GM18511 (cell line): ENCODE measurements around the gene GOLIM4.
"Not testable (repeated sequence)": the region's sequence is repeated elsewhere in the genome, so short reads cannot be mapped to it uniquely, and the experiment has no call there.

ENCODE experiments used
- ATAC-seq: cut with Tn5 transposase; IDR thresholded peaks from one replicate; pipeline ENCODE4 v1.9.1; 2021; ENCODE audit warnings: mild to moderate bottlenecking, moderate library complexity; ENCODE audit not compliant: unreplicated experiment

Gene GOLIM4

DNA sequence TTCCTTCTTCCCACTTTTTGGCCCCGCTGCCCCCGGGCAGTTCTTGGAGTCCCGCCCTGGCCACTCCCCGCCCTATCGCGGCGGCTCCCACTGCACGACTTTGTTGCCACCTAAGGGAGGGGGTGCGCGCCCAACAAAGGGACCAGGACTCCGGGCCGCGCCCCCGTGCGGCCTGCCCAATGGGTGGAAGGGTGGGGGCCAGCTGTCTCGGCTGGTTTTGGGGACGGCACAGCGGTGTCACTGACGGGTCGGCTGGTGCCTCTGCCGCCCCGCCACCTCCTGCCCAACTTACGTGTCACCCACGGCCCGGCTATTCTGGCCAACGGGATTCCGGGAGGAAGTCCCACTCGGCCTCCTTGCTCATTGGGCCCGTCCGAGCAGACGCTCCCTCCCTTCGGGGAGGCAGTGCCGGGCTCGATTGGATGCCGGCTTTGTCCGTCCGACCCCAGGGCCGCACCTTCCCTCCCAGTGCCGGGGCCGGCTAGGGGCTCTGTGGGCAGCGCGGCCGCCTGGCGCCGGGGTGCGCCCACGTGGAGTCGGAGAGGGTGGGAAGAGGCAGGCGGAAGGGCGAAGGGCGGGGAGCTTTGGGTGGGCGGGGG, at the start of gene GOLIM4:
TSS of gene GOLIM4 (minus strand) at position 314 of the 599 bp plus-strand sequence. CDS start 639 bp downstream, outside the sequence.
- peak; percentile 81 for ATAC-seq

DNA sequence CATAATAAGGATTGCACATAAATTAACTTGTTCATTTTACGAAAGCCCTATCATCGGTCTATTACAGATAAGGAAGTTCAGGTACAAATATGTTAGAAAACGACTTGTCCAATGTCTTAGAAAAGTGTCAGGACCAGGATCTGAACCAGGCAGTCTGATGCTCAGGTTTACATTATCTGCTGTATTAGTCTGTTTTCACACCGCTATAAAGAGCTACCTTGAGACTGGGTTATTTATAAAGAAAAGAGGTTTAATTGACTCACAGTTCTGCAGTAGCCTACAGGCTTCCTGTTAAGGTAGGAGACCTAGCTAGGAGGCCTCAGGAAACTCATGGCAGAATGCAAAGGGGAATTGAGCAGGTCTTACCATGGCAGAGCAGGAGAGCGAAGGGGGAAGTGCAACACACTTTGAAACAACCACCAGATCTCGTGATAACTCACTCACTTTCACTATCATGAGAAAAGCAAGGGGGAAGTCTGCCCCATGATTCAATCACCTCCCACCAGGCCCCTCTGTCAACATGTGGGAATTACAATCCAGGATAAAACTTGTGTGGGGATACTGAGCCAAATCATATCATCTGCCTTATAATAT, 45.8 kb upstream of the GOLIM4 start:
- ATAC-seq = peak; percentile 71

- no peak for ATAC-seq
Measured at GRCh38 chr3:168139947-168140346, 44.2 kb upstream of the GOLIM4 start.

GRCh38 chr3:168138421-168138820, 42.7 kb upstream of the GOLIM4 start:
- ATAC-seq = no peak

DNA sequence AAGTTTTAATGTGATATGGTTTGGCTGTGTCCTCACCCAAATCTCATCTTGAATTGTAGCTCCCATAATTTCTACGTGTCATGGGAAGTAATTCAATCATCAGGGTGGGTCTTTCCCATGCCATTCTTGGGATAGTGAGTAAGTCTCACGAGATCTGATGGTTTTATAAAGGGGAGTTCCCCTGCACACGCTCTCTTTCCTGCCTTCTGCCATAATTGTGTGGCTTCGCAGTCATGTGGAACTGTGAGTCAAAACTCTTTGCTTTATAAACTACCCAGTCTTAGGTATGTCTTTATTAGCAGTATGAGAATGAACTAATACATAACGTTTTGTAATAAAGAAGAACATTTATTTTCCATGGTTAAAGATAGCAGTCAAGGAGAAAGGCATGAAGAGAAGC, 39.2 kb upstream of the GOLIM4 start:
- peak; percentile 82 for ATAC-seq

- ATAC-seq = not testable (repeated sequence)
Measured at GRCh38 chr3:168130250-168130649, 34.5 kb upstream of the GOLIM4 start.

GRCh38 chr3:168128463-168128862, 32.7 kb upstream of the GOLIM4 start:
- not testable (repeated sequence) for ATAC-seq

GRCh38 chr3:168127466-168127865, 31.7 kb upstream of the GOLIM4 start:
- no peak for ATAC-seq

- no peak for ATAC-seq
Measured at GRCh38 chr3:168124791-168125190, 29.1 kb upstream of the GOLIM4 start.

GRCh38 chr3:168124291-168124690, 28.6 kb upstream of the GOLIM4 start:
- ATAC-seq = no peak

DNA sequence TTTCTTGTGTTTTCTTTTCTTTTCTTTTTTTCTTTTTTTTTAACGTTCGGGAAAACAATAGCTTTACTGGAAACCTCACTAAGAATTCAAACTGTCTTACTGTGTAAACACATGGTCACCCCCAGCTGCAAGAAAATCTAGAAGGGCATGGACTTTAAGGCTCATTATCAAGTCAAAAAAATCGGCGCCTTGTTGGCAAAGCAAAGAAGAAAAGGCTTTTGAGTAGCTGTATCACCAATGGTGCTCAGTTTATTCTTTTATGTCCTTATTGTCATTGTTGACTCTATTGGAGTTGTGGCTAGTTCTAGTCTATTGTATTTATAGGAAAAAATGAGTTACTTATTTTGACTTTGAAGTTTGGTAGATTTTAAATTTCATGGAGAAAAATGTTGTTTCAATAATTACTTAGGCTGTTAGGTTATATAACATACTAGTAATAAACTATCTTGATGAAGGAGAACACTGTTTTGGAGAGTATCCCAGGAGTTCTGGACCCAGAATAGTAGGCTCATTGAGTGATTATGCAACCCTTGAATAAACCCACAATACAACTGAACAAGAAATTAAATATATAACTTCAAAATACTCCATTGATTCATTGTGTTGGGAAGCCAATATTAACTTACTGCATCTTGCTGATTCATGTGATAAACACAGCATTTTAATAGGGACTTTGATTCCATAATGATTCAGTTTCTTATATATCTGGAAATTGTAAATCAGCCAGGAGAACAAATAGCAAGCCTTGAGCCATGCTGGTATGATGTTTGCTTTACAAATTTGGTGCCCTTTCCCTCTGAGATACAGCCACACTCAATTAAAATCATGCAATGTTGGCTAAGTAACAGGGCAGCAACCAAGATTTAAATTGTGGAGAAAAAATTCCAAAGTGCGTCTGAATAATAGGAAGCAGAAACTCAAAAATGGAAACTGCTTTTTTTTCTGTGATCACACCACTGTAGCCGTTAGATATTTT, 27.8 kb upstream of the GOLIM4 start:
- ATAC-seq = no peak

DNA sequence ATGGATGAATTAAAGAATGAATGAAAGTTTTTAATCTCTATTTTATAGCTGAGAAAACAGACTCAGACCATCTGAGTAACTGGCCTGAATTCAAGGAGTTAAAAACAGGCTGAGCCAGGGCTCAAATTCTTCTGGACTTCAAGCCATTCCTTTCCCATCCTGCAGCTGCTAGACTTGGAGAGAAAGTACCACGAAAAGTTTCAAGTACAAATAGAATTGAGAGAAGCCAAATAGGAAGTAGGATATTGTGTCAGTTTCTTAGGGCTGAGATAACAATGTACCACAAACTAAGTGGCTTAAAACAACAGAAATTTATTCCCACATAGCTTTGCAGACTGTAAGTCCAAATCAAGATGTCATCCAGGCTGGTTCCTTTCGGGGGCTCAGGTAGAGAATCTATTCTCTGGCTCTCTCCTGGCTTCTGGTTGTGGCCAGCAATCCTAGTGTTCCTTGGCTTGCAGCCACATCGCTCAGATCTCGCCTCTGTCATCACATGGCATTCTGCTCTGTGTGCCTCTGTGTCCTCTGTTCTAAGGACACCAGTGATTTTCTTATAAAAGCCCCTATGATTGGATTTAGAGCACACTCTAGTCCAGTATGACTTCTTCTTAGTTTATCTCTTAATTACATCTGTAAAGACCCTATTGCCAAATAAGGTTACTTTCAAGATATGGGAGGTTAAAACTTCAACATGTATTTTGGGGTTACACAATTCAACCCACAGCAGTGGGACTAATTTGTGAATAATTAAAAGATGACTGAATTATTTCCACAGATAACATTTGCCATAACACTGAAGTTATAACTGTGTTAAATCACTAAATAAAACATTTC, 25.7 kb upstream of the GOLIM4 start:
- no peak for ATAC-seq

GRCh38 chr3:168117853-168118313, 22.2 kb upstream of the GOLIM4 start:
- peak; percentile 38 for ATAC-seq

DNA sequence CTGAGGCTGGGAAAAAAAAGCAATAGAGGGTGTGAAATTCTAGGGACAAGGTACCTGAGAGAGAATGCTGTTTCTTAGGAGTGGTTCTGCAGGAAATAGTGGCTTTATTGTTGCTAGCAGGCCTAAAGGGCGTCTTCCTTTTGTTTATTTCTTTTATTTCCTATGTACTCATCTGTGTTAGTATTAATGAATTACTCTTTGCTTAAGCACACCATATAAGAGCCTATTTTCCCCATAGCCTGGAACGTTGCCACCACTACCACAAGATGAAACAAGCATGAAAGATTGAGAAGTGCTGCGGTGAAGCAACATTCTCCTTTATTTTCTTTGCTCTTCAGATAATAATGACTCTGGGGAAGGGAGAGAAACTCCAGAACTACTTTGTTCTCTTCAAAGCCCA, 21.3 kb upstream of the GOLIM4 start:
- no peak for ATAC-seq

- peak; percentile 53 for ATAC-seq
Measured at GRCh38 chr3:168116279-168116678, 20.6 kb upstream of the GOLIM4 start.

DNA sequence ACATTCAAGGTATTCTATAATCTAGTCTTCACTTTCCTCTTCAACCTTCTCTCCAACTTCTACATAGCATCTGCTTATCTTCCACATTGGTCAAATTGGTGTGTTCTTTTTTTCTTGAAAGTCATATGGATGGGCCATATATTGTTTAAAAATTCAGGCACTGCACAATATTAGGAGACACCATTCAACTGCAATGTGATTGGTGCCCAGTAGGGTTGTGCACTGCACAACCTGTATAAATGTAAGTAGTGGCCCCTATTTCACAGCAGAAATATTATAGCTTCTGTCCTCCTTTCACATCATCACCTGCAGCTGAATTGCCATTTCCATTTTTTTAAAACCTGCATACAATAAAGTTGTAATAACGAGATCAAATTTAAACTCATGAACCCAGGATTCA, 18.1 kb upstream of the GOLIM4 start:
- ATAC-seq = no peak

- ATAC-seq = no peak
Measured at GRCh38 chr3:168112894-168113293, 17.2 kb upstream of the GOLIM4 start.

DNA sequence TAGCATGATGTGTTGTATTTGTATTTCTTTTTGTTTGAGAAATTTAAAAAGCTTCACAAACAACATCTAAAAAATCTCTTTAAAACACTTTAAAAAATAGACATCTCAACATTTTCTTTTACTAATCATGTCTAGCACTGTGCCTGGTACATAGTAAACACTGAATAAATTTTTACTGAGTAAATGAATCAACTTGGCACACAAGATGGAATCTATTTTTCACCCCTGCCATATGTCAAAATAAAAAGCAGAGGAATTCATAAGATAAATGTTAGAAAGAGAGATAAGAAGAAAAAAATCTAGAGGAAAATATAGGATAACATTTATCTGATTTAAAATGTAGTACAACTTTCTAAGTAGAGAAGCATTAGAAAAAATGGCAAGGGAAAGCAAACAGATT, 8.6 kb upstream of the GOLIM4 start:
- no peak for ATAC-seq

GRCh38 chr3:168102735-168103410, 7.1 kb upstream of the GOLIM4 start:
- no peak for ATAC-seq
